NOMO-1 treated with DMSO at 0.1 percent for 48 hours (cell line): ENCODE measurements around the gene TNF.
A peak's percentile ranks its signal among the peaks of the same experiment; 100 is the strongest.
"Not testable (repeated sequence)": the region's sequence is repeated elsewhere in the genome, so short reads cannot be mapped to it uniquely, and the experiment has no call there.

Source experiments
- DNase-seq: peaks from one replicate; lab custom pipeline; 2025; ENCODE audit not compliant: unreplicated experiment; lab: John Stamatoyannopoulos, UW

TNF gene

DNA sequence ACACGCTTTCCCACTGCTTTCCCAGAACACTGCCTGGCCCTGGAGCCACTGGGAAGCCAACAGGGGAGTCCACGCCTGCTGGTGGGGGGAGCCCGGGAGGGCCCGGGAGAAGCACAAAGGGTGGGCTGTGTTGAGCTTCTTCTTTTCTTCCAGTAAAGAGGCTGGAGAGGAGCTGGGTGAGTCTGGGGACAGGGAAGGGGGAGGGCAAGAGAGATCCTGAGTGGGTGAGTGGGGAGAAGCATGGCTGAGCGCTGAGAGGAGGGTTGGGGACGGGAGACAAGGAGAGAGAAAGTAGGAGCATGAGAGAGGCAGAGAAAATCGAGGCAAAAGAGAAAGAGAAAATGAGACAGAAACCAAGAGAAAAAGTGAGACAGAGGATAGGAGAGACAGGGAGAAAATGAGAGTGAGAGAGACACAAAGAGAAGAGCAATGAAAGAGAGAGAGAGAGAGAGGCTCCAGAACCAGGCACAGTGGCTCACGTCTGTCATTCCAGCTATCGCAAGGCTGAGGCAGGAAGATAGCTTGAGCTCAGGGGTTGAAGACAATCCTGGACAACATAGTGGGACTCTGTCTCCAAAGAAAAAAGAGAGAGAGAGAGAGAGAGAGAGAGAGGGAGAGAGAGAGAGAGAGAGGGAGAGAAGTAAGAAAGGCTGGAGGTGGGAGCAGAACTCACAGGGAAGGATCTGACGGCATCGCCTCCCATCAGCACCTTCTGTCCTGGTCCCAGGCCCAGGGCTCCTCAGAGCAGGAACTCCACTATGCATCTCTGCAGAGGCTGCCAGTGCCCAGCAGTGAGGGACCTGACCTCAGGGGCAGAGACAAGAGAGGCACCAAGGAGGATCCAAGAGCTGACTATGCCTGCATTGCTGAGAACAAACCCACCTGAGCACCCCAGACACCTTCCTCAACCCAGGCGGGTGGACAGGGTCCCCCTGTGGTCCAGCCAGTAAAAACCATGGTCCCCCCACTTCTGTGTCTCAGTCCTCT lies 12.7 kb downstream of the TNF start:
- no peak for DNase-seq

DNA sequence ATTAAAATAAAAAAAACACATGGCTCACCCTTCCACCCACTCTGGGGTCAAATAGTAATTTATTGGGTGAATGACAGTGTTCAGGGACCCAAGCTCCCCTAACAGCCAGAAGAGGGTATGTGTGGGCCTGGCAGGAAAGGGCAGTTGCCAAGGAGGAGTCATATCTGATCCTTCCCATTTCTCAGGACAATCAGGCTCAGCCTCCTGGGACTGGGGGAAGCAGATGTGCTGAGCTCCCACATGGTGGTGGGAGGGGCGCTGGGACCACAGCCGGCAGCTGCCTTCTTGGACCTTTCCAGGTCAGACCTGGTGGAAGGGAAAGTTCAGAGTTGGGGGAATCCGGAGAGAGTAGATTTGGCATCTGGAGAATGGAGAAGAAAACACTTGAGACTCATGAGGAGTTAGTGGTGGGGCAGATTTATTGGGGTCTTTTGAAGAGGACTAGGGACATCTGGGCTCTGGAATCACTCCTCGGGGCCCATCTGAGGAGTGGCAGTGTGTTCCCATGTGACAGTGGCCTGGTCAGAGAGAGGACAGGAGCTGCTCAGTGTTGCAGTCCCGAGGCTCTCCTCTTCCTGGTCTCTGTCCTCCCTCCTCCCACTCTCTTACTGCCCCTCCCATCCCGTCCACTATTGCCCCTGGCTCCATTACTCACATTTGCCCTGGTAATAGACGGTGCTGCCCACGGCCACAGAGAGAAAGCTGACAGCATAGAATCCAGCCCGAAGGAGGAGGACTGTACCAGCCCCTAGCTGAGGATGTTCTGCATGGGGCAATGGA lies 13.7 kb downstream of the TNF start:
- DNase-seq: no peak

DNA sequence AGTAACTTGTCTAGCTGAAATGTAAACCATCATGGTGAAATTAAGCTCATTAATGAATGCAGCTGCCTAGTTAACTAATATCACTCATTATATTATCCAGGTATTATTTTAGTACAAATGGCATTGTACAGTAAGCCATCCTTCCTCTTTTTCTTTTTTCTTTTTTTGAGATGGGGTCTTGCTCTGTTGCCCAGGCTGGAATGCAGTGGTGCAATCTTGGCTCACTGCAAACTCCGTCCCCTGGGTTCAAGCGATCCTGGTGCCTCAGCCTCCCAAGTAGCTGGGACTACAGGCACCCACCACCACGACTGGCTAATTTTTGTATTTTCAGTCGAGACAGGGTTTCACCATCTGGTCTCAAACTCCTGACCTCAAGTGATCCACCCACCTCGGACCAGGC lies 15.3 kb downstream of the TNF start:
- DNase-seq: not testable (repeated sequence)

DNA sequence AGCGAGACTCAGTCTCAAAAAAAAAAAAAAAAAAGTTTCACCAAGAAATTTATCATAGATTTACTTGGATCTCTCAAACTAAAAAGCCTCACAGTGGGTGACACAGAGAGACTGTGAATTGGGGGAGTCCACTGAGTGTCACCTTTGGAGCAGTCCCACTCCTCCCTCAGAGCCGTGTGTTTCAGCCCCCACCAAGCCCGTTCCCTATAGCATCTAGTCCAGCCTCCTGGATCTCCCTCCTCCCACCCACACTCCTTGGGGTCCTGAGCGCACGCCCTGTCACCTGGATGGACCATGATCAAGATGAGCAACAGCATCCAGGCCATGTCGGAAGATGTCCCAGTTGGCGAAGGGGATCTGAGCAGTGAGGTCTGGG lies 17.0 kb downstream of the TNF start:
- no peak for DNase-seq

DNA sequence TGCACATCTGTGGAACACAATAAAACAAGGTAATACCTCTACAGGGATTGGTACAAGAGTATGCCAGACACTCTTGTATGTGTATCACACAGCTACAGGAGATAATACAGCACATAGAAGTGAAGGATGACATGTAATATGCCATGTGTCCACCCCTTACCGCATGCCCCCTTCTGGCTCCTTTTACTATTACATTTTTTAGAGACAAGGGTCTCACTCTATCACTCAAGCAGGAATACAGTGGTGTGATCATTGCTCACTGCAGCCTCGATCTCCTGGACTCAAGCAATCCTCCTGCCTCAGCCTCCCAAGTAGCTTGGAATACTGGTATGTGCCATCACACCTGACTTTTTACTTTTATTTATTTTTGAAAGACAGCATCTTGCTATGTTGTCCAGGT lies 21.6 kb downstream of the TNF start:
- DNase-seq: peak; percentile 75

DNA sequence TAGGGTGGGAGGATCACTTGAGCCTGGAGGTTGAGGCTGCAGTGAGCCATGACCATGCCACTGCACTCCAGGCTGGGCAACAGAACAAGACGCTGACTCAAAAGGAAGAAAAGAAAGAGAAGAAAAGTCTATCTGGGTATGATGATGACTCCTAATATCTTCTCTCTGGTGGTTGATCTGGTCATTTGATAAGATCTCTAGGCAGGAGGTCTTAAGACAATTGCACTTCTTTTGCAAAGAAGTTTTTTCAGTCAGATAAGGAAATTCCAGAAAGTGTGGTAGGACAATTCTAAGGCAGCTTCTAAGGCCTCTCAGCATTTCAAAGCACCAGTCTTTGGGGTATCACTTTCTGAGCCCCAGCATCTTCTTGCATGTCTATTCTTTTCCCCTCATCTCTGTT lies 32.0 kb downstream of the TNF start:
- DNase-seq: no peak

DNA sequence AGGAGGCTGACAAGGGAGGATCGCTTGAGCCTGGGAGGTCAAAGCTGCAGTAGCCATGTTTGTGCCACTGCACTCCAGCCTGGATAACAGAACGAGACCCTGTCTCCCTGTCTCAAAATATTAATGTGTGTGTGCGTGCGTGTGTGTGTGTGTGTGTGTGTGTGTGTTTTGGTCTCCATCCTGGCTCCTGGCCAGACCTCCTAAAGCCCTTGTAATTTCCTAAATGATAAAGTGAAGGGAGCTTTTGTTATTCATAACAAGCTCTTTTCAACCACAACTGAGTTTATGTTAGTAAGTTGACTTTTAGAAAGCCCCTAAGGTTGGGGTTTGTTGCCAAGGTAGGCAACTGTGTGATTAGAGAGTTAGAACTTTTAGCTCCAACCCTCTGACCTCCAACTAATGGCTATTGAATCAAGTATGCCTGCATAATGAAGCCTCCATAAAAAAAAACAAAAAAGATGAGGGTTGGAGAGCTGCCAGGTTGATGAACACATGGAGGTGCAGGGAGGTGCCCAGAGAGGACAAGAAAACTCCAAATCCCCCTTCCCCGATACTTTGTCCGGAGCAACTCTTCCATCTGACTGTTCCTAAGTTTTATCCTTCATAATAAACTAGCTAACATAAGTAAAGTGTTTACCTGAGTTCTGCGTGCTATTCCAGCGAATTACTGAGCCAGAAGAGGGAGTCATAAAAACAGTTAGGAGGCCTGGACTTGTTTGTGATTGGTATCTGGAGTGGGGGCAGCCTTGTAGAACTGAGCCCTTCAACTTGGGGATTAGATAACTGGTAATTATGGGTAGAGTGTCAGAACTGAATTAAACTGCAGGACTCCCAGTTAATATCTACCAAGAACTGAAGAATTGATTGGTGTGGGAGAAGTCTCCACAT lies 34.4 kb downstream of the TNF start:
- no peak for DNase-seq

DNA sequence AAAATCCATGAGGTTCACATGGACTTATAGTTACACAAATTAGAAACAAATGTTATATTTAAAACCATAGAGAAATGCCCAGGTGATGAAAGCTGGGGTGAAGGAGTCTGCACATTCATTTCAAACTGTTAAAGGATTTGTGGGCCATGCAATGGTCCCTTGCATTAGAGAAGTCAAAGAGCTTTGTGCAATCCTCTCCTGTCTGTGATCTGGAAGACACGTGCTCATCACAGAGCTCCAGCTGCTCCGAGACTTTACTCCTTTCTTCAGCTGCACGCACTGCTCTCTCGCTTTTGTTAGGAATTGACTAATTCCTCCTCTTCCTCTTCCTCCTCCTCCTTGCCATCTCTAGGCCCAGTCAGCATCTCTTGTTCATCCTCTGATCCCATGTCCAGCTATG lies 35.6 kb downstream of the TNF start:
- no peak for DNase-seq

DNA sequence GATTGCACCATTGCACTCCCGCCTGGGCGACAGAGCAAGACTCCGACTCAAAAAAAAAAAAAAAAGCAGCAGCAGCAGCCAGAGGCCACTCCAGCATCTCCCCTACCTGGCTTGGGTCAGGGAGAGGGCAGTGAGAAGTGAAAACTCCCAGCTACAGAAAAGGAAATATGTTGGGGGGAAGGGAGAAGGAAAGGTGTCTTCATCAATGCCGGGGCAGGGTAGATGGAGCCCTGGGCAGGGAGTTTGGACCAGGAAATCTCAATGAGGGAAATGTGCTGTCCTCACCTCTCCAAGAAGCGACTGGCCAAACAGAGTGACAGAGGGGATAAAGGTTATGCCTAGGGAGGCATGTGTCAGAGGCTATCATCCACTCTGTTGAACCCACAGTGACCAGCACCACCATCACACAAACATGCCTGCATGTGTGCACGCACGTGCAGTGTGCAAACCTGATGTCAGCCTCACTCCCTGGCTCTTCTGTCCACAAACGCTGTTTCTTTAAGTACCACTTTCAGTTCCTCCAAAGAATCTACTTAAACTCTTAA lies 38.8 kb downstream of the TNF start:
- peak; percentile 74 for DNase-seq

DNA sequence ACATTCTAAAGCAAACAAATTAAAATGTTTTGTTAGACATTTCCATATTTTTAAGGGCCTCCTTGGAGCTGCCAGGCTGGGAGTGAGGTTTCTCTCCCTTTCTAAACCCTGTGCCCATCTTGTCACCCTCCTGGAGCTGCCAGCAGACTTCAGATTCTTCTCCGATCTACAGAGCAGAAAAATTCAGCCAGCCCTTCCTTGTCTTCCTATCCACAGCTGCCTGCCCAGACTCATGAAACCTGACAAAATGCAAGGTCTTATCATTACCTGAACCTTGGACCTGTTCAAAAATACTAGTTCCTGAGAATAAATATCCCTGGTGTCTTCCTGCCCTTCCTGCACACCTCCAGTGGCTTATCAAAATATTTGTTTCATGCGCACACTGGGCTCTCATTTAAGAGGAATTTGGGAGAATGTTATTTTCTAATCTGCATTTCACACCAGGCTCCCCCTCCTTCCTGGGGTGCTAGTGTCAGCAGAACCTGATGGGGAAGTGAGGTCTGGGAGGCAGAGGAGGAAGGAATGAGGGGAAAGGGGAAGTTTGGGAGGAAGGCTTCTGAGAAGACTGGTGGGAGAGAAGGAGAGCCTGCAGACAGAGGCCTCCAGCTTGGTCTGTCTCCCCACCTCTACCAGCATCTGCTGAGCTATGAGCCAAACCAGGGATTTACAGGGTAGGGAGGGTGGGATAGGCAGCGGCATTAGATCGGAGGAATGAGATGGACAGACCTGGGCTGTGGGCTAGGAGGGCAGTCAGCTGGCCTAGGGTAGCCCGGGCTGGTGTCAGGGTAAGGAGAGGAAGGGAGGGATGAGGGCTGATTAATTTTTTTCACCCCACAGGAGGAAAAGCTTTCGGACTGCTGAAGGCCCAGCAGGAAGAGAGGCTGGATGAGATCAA lies 39.6 kb downstream of the TNF start, which contains the start of gene AIF1:
AIF1 (plus strand) TSS at position 551 of the 895 bp plus-strand sequence; CDS start at position 647, 96 bp downstream.
- no peak for DNase-seq

DNA sequence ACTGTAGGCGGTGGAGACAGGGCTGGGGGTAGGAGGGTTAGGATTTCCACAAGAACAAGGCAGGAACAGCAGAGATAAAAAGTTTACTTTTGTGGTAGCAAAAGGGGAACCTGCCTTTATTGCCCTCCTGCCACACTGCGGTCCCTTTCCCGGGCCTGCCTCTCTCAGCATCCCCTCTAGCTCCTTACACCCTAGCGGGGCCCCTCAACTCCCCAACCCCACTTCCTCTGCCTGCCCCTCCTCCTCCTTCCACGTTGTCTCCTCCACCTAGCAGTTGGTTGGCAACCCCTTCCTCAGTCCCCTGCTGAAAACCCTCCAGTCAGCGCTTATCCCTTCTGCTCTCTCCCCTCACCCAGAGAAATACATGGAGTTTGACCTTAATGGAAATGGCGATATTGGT lies 40.4 kb downstream of the TNF start:
- peak; percentile 88 for DNase-seq

DNA sequence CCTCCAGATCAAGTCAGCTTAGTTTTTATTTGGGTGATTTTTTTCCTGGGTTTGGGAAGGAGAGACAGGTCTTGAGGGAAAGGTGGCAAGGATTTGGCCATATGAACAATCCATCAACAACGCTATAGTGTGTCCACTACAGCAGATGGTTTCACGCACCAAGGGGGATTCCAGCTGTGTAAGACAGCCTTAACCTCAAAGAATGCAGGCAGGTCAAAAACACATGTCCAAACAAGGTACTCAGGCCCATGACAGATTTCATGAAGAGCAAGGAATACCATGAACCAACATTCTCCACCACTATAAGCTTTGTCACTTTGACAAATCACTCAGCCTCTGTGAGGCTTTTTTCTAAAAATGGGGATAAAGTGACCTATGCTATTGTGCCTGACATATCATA lies 41.6 kb downstream of the TNF start:
- DNase-seq: no peak

DNA sequence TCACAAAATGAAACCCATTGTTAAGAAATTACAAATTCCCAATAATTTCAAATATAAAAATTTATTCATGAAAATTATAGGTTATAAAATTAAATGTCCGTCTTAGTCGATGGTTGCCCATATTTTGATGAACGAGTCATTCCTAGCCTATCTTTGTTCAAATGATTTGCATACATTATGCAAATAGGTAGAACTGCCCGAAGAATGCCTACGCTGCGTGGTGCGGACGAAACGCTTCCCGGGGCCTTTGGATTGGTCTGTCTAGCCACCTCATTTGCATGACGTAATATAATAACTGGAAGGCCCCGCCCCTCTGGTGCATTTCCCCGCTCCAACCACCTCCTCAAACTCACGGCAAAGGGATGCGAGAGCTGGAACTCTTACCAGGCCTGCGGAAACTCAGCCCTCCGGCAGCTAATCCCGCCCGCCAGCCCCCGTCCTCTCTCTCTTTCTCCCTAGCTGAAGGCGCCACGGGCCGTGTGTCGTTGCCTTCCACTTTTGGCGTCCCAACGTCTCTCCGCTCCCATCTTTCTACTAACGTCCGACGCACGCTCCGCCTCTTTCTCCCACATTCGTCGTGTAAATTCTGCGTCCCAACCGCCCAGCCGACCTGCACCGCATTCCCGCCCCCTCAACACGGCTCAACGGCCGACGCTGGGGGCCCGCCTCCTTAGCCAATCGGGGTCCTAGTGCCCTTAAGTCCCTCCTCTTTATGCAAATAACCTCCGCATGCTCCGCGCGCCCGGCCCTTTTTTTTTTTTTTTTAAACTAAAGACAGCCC lies 44.6 kb downstream of the TNF start:
- DNase-seq: peak; percentile 99

DNA sequence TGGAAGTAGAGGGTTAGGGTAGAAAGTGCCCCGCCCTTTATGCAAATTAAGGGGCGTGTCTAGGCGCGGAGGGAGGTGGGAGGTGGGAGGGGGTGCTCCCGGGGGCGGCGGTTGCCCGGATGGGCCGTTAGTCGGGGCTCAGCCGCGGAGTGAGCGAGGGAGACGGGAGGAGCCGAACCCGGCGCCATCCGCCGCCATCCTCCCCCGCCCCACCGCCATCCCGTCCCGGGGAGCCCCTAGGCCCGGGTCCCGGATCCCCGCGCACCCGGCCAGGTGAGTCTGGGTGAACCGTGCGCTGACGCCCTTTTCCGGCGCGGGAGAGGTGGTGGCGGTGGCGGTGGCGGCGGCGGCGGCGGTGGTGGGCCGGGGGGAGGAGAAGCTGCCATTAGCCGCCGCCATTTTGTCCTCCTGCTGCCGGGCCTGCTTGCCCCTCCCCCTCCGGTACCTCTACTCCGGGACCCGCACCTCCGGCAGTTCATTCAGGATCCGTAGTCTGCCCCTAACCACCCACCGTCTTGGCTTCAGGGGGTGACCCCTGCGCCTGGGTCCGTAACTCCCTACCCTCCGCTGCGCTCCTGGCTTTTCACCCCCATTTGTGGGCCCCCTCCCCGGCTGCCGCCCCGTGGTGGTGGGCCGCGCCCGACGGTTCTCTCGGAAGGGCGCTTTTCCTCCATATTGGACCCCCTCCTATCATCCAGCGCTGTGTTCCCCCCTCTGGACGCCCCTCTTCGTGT lies 45.4 kb downstream of the TNF start, which contains the start of gene PRRC2A:
PRRC2A (plus strand) TSS at position 130 of the 734 bp plus-strand sequence. CDS start 2,075 bp downstream, outside the sequence.
- peak; percentile 72 for DNase-seq

DNA sequence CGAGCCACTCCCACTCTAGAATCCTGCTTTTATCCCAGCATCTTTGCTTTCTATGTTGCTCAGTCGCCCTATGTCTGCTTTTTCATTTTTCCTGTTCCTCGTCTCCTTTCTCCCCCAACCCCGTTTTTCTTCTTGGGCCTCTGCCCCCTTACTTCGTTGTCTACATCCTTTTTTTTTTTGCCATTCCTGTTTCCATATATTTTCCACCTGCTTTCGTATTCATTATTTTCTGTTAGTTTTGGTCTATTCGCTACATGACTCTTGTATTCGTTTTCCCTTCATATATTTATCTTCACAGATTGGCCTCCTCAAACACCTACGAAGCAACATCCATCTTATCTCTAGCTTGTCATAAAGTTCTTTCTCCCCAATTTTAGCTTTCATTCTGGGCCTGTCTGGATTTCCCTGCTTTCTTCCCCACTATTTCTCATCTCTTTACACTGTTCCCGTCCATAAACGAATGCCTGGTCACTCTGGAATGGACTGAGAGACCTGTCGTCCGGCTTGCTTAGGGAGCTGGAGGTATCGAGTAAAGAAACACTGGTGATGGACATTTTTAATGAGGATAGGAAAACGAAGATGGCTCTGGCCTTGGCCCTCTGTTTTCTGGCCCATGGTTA lies 46.1 kb downstream of the TNF start:
- DNase-seq: no peak

DNA sequence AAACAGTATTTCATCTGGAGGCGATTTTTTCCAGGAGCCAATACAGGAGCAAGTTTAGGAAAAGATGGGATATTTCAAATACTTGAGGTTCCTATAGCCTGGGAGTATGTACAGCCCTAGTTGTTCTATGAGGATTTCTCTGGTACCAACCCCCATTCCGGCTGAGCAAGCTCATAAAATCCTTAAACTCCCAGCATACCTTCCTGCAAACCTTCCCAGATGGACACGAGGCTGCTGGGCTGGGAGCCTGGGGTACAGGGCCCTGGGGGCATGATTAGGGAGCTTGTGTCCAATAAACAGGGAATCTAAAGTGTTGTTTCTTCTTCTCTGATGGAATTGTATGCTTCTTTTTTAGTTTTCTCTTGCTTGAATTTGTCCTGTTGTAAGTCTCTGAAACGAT lies 46.6 kb downstream of the TNF start:
- no peak for DNase-seq

DNA sequence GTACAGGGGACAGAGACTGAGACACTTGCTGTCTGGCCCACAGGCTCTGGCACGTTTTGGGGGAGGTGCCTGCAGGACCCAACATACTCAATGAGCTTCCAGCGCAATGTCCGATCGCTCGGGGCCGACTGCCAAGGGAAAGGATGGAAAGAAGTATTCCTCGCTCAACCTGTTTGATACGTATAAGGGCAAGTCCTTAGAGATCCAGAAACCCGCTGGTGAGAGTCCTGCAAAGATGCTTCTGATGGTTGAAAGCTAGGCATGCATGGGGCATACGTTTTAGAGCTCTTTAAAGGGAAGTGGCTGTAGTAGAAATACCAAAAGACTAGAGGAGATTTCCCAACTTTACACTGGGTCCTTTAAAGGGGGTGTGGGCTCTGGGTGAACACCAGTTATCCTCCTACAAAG lies 47.3 kb downstream of the TNF start:
- peak; percentile 38 for DNase-seq

DNA sequence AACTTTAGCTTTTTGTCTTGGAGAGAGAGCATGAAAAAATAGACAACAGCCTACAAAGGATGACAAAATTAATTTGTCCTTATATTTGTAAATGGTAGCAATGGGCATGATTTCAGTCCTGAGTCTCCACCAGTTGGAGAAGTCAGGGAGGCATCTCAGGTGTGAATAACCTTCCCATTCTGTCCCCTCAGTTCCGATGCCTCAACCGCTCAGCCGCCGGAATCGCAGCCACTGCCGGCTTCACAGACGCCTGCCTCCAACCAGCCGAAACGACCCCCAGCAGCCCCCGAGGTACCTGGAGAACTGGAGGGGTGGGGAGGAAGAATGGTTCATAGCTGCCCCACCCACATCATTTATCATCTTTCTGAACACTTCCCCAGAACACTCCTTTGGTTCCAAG lies 48.7 kb downstream of the TNF start:
- no peak for DNase-seq
